ENCODE measurements around the gene KRT82.

Gene KRT82

GRCh38 chr12:52439845-52440244 is 33.7 kb upstream of the KRT82 start:
- no peak for TF ChIP-seq POLR2A (IDR thresholded peaks at IDR 0.05; ENCODE audit: low read length)
- TF ChIP-seq GATA1 (IDR thresholded peaks at IDR 0.05; ENCODE audit: low read depth, low read length), result no peak
- no peak for DNase-seq

- TF ChIP-seq GATA1 (IDR thresholded peaks at IDR 0.05; ENCODE audit: low read depth, low read length) (no peak), POLR2A (IDR thresholded peaks at IDR 0.05; ENCODE audit: low read length) (no peak)
- no peak for DNase-seq
Measured at GRCh38 chr12:52439420-52439819, 33.3 kb upstream of the KRT82 start.

GRCh38 chr12:52438305-52439301 is 32.5 kb upstream of the KRT82 start:
- TF ChIP-seq GATA1 (IDR thresholded peaks at IDR 0.05; ENCODE audit: low read depth, low read length), result no peak
- no peak for TF ChIP-seq POLR2A (IDR thresholded peaks at IDR 0.05; ENCODE audit: low read length)
- DNase-seq, result no peak

GRCh38 chr12:52437508-52437907 is 31.4 kb upstream of the KRT82 start:
- no peak for TF ChIP-seq POLR2A (IDR thresholded peaks at IDR 0.05; ENCODE audit: low read length)
- TF ChIP-seq GATA1 (IDR thresholded peaks at IDR 0.05; ENCODE audit: low read depth, low read length), result no peak
- DNase-seq, result no peak

GRCh38 chr12:52436828-52437474 is 30.8 kb upstream of the KRT82 start:
- DNase-seq, result no peak
- TF ChIP-seq GATA1 (IDR thresholded peaks at IDR 0.05; ENCODE audit: low read depth, low read length) (no peak), POLR2A (IDR thresholded peaks at IDR 0.05; ENCODE audit: low read length) (no peak)

GRCh38 chr12:52436000-52436827 is 30.1 kb upstream of the KRT82 start:
- no peak for TF ChIP-seq GATA1 (IDR thresholded peaks at IDR 0.05; ENCODE audit: low read depth, low read length)
- TF ChIP-seq POLR2A (IDR thresholded peaks at IDR 0.05; ENCODE audit: low read length), result no peak
- DNase-seq, result no peak

GRCh38 chr12:52435659-52435999 is 29.5 kb upstream of the KRT82 start:
- TF ChIP-seq GATA1 (IDR thresholded peaks at IDR 0.05; ENCODE audit: low read depth, low read length) (no peak), POLR2A (IDR thresholded peaks at IDR 0.05; ENCODE audit: low read length) (no peak)
- no peak for DNase-seq

- no peak for DNase-seq
- TF ChIP-seq GATA1 (IDR thresholded peaks at IDR 0.05; ENCODE audit: low read depth, low read length) (no peak), POLR2A (IDR thresholded peaks at IDR 0.05; ENCODE audit: low read length) (no peak)
Measured at GRCh38 chr12:52434760-52435530, 28.8 kb upstream of the KRT82 start.

- DNase-seq, result no peak
- TF ChIP-seq POLR2A (IDR thresholded peaks at IDR 0.05; ENCODE audit: low read length) (no peak), GATA1 (IDR thresholded peaks at IDR 0.05; ENCODE audit: low read depth, low read length) (no peak)
Measured at GRCh38 chr12:52434081-52434733, 28.1 kb upstream of the KRT82 start, which contains the start of gene KRT75. Gene KRT75 (minus strand): TSS chr12:52434371. CDS start chr12:52434304, 67 bp downstream.

- TF ChIP-seq POLR2A (IDR thresholded peaks at IDR 0.05; ENCODE audit: low read length) (no peak), GATA1 (IDR thresholded peaks at IDR 0.05; ENCODE audit: low read depth, low read length) (no peak)
Measured at GRCh38 chr12:52433501-52434080, 27.5 kb upstream of the KRT82 start.

GRCh38 chr12:52432559-52433207 is 26.5 kb upstream of the KRT82 start:
- TF ChIP-seq GATA1 (IDR thresholded peaks at IDR 0.05; ENCODE audit: low read depth, low read length) (no peak), POLR2A (IDR thresholded peaks at IDR 0.05; ENCODE audit: low read length) (no peak)
- DNase-seq, result no peak

More at GRCh38 chr12:52433501-52434080, 27.5 kb upstream of the KRT82 start:
- DNase-seq, result no peak

GRCh38 chr12:52428121-52428520 is 22.0 kb upstream of the KRT82 start:
- no peak for TF ChIP-seq GATA1 (IDR thresholded peaks at IDR 0.05; ENCODE audit: low read depth, low read length)
- TF ChIP-seq POLR2A (IDR thresholded peaks at IDR 0.05; ENCODE audit: low read length), result no peak
- no peak for DNase-seq
